ENCODE results near the gene TMEM270. TPM values are rescaled to one million over a fixed set of nuclear protein-coding genes. Genes with fewer than 3 reads are reported as not detected.

The TMEM270 gene
- total and polyA plus RNA-seq, 10 of the 15 experiments (the other 5 are each of a cell fraction or from before 2014, with no cell fraction given), result not detected

DNA sequence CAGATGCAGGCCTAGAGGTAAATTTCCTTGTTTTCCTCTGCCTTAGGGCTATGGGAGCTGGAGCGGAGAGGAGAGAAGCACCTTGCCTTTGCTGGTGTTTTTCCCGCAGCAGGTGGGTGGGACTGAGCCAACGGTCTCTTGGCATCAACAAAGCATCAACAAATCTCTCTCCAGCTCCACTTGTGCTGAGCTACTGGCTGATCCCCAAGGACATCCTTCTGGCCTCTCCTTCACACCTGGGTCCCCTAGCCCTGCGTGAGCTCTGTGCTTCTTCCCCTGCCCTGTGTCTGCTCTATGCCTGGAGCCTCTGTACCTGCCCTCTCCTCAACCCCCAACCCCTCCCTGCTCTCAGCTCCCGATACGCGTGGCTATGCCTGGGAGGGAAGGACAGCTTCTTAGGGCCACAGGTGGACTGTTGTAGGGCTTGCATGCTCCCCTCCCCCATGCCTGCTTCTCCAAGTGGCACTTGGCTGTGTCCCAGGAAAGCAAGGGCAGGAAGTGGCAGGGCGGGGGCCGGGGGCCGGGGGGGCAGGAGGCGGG, 33.3 kb upstream of the TMEM270 start:
- H3K4me3 ChIP-seq, result no peak overlapping the region
- ChIA-PET CTCF (interaction anchor here (2.3 kb wide), 1 partner anchor 27 kb away, joined by 11 read pairs; no protein-coding TSS in a partner anchor), POLR2A (no interaction called here), RAD21 (ENCODE audit: unreplicated experiment) (interaction anchor here (0.5 to 1.9 kb wide), 3 partner anchors 13 to 28 kb away, joined by 4 to 10 read pairs (median 5); partner anchors contain the start of gene METTL27), SMC1A (ENCODE audit: uncharacterized antibody, unreplicated experiment) (interaction anchor here (3.3 kb wide), 1 partner anchor 27 kb away, joined by 11 read pairs; no protein-coding TSS in a partner anchor)
- FAIRE-seq (no peak), ATAC-seq (no peak; the same call in 2 of the 3 replicates), DNase-seq (ENCODE audit: low read depth, low spot score) (no peak)
- no peaks in the 10 kb centered on the region for H3K9me3 ChIP-seq (replicated peaks; ENCODE audit: control insufficient read depth, insufficient read depth, low read length)
- H3K27ac ChIP-seq (ENCODE audit: control insufficient read depth, insufficient read depth), result no peak overlapping the region
- intact Hi-C loops (cut with micrococcal nuclease; ENCODE audit: unreplicated experiment), result no loop called here
- H3K27me3 ChIP-seq (replicated peaks in 1 of 2; ENCODE audit: control insufficient read depth in 2 of 2, insufficient read depth in 2 of 2, low read length in 1 of 2), result peaks cover 0 to 3% of the 10 kb centered on the region in 2 experiments; a peak in 1 of 4 replicates
- H3K36me3 ChIP-seq (ENCODE audit: control insufficient read depth in 2 of 2, insufficient read depth in 2 of 2, low read length in 1 of 2), result no peaks in the 10 kb centered on the region
- H3K9ac ChIP-seq (ENCODE audit: control insufficient read depth, insufficient read depth, low read length), result no peak overlapping the region
- BruUV-seq (replicated peaks), result no TSS peak
- H3K79me2 ChIP-seq (ENCODE audit: control insufficient read depth, insufficient read depth, low read length), result no peaks in the 10 kb centered on the region
- TF ChIP-seq, protein P1, sequence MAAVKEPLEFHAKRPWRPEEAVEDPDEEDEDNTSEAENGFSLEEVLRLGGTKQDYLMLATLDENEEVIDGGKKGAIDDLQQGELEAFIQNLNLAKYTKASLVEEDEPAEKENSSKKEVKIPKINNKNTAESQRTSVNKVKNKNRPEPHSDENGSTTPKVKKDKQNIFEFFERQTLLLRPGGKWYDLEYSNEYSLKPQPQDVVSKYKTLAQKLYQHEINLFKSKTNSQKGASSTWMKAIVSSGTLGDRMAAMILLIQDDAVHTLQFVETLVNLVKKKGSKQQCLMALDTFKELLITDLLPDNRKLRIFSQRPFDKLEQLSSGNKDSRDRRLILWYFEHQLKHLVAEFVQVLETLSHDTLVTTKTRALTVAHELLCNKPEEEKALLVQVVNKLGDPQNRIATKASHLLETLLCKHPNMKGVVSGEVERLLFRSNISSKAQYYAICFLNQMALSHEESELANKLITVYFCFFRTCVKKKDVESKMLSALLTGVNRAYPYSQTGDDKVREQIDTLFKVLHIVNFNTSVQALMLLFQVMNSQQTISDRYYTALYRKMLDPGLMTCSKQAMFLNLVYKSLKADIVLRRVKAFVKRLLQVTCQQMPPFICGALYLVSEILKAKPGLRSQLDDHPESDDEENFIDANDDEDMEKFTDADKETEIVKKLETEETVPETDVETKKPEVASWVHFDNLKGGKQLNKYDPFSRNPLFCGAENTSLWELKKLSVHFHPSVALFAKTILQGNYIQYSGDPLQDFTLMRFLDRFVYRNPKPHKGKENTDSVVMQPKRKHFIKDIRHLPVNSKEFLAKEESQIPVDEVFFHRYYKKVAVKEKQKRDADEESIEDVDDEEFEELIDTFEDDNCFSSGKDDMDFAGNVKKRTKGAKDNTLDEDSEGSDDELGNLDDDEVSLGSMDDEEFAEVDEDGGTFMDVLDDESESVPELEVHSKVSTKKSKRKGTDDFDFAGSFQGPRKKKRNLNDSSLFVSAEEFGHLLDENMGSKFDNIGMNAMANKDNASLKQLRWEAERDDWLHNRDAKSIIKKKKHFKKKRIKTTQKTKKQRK (IDR thresholded peaks at IDR 0.05; ENCODE audit: low read depth, low read length), result no peak
- no peak for TF ChIP-seq MEF2B (IDR thresholded peaks at IDR 0.05; ENCODE audit: partially characterized antibody, poor library complexity, severe bottlenecking)
- TF ChIP-seq, protein P2, sequence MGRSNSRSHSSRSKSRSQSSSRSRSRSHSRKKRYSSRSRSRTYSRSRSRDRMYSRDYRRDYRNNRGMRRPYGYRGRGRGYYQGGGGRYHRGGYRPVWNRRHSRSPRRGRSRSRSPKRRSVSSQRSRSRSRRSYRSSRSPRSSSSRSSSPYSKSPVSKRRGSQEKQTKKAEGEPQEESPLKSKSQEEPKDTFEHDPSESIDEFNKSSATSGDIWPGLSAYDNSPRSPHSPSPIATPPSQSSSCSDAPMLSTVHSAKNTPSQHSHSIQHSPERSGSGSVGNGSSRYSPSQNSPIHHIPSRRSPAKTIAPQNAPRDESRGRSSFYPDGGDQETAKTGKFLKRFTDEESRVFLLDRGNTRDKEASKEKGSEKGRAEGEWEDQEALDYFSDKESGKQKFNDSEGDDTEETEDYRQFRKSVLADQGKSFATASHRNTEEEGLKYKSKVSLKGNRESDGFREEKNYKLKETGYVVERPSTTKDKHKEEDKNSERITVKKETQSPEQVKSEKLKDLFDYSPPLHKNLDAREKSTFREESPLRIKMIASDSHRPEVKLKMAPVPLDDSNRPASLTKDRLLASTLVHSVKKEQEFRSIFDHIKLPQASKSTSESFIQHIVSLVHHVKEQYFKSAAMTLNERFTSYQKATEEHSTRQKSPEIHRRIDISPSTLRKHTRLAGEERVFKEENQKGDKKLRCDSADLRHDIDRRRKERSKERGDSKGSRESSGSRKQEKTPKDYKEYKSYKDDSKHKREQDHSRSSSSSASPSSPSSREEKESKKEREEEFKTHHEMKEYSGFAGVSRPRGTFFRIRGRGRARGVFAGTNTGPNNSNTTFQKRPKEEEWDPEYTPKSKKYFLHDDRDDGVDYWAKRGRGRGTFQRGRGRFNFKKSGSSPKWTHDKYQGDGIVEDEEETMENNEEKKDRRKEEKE (IDR thresholded peaks at IDR 0.05), result no peak
- TF ChIP-seq TCF3 (IDR thresholded peaks at IDR 0.05; ENCODE audit: borderline replicate concordance, insufficient read depth, low read depth, low read length), result no peak
- no peak for TF ChIP-seq KLF5 (IDR thresholded peaks at IDR 0.05; ENCODE audit: partially characterized antibody)
- TF ChIP-seq KDM1A (IDR thresholded peaks at IDR 0.05; ENCODE audit: borderline replicate concordance), result no peak
- H3K4me2 ChIP-seq (ENCODE audit: control insufficient read depth, insufficient read depth), result no peak overlapping the region
- H2AFZ ChIP-seq (ENCODE audit: control insufficient read depth, low read depth, low read length), result no peak overlapping the region; the same call in 1 of the 2 replicates
- no peaks in the 10 kb centered on the region for H4K20me1 ChIP-seq (ENCODE audit: control insufficient read depth, insufficient read depth)
- in situ Hi-C loops (cut with MboI), result no loop called here
- peaks cover 12% of the 10 kb centered on the region for H3K4me1 ChIP-seq (ENCODE audit: control insufficient read depth, insufficient read depth, low read length)
- 23% methylated on average over 8 of the region's 11 CpGs for WGBS (ENCODE audit: insufficient coverage, insufficient replicate concordance, low lambda C conversion rate, missing lambda C conversion rate)
